ENCODE data around the gene EZR.
A peak's percentile ranks its signal among the peaks of the same experiment; 100 is the strongest.
"Not testable (repeated sequence)": the region's sequence is repeated elsewhere in the genome, so short reads cannot be mapped to it uniquely, and the experiment has no call there.

EZR gene

DNA sequence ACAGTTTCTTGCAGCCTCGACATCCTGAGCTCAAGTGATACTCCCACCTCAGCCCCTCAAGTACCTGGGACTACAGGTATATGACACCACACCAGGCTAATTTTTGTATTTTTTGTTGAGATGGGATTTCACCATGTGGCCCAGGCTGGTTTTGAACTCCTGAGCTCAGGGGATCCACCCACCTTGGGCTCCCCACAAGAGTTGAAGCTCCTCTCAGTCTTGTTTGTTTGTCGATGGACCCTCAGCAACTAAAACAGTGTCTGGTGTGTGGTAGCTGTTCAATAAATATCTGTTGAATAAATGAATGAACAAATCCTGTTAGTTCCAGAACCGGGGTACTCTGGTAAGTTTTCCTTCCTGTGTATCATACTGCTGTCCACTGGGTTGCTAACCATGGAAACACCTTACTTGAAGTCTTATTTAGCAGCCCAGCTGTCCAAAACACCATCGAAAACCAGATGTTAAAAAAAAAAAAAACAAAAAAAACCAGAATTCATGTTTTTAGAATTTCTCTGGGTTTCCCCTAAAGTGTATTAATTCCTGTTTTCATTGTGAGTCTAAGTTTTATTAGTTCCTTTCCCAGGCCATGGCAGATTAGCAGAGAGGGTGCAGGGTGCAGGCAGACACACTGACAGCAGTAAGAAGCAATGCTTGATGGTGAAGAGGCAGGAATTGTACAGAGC is 7.8 kb upstream of the EZR start:
- peaks cover 0 to 4% of the 10 kb centered on the region in 2 donors for H3K4me1 ChIP-seq (ENCODE audit: control insufficient read depth in 1 of 2, insufficient read depth in 2 of 2, low read length in 2 of 2)
- H3K9me3 ChIP-seq (ENCODE audit: control insufficient read depth in 1 of 2, low read length in 2 of 2) = no peaks in the 10 kb centered on the region
- no peaks in the 10 kb centered on the region for H3K36me3 ChIP-seq (ENCODE audit: control insufficient read depth in 1 of 2, insufficient read depth in 2 of 2, low read length in 2 of 2)
- no peaks in the 10 kb centered on the region for H3K27me3 ChIP-seq (ENCODE audit: low read depth, low read length)
- H3K27ac ChIP-seq (ENCODE audit: low read length) = no peak overlapping the region
- no peak overlapping the region for H3K4me3 ChIP-seq (ENCODE audit: low read depth in 1 of 2, low read length in 2 of 2)

DNA sequence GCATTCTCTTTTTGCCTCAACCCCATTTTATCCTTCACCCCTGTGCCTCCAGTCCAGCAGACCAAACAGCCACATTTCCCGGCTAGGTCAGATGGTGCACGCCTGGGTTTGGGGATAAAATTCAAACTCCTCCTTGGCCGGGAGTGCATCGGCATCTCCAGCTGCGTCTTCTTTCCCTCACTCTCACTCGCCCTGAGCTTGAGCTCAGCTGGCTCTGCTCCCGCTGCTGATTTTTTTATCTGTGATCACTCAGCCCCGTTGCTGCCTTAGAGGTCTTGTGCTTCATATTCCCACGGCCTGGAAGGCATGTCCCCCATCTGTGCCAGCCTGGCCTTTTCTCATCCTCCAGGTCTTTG is 6.8 kb upstream of the EZR start:
- Histone ChIP-seq H3K27me3 (ENCODE audit: low read depth, low read length) (no peaks in the 10 kb centered on the region), H3K4me3 (ENCODE audit: low read depth in 1 of 2, low read length in 2 of 2) (no peak overlapping the region), H3K4me1 (ENCODE audit: control insufficient read depth in 1 of 2, insufficient read depth in 2 of 2, low read length in 2 of 2) (peaks cover 0 to 4% of the 10 kb centered on the region in 2 donors), H3K9me3 (ENCODE audit: control insufficient read depth in 1 of 2, low read length in 2 of 2) (no peaks in the 10 kb centered on the region), H3K27ac (ENCODE audit: low read length) (no peak overlapping the region), H3K36me3 (ENCODE audit: control insufficient read depth in 1 of 2, insufficient read depth in 2 of 2, low read length in 2 of 2) (no peaks in the 10 kb centered on the region)

DNA sequence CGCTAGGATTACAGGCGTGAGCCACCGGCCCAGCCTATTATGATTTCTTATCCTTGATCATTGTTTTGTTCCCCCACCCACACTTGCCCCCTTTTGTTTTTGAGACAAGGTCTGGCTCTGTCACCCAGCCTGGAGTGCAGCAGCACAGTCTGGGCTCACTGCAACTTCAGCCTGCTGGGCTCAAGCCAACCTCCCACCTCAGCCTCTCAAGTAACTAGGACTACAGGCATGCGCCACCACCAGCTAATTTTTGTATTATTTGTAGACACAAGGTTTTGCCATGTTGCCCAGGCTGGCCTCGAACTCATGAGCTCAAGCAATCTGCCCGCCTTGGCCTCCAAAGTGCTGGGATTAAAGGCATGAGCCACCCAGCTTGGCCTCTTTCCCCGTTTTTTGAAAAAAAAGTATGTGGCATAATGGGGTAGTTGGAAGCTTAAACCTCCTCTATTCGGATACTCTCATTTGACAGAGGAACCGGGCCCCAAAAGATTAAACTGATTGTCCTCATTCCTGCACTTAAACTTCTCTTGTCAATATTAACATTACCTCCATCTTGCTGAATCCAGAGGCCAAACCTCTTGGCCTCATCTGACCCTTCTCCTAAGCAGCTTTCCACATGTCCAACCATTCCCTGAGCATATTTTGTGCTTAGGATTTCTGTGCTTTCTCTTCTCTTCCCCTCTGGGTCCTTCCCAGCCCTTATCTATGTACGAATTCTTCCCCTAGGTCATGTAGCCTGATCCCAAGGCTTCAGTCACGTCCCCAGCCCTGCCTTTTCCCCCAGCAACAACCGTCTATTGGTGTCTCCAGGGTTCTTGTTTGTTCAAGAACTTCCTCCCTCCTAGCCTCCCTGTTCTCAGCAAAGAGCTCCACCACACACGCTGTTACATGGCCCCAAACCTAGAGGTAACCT is 6.1 kb upstream of the EZR start:
- H3K4me3 ChIP-seq (ENCODE audit: low read depth in 1 of 2, low read length in 2 of 2) = no peak overlapping the region
- H3K27me3 ChIP-seq (ENCODE audit: low read depth, low read length) = no peaks in the 10 kb centered on the region
- H3K4me1 ChIP-seq (ENCODE audit: control insufficient read depth in 1 of 2, insufficient read depth in 2 of 2, low read length in 2 of 2) = peaks cover 0 to 4% of the 10 kb centered on the region in 2 donors
- H3K9me3 ChIP-seq (ENCODE audit: control insufficient read depth in 1 of 2, low read length in 2 of 2) = no peaks in the 10 kb centered on the region
- H3K36me3 ChIP-seq (ENCODE audit: control insufficient read depth in 1 of 2, insufficient read depth in 2 of 2, low read length in 2 of 2) = no peaks in the 10 kb centered on the region
- no peak overlapping the region for H3K27ac ChIP-seq (ENCODE audit: low read length)

DNA sequence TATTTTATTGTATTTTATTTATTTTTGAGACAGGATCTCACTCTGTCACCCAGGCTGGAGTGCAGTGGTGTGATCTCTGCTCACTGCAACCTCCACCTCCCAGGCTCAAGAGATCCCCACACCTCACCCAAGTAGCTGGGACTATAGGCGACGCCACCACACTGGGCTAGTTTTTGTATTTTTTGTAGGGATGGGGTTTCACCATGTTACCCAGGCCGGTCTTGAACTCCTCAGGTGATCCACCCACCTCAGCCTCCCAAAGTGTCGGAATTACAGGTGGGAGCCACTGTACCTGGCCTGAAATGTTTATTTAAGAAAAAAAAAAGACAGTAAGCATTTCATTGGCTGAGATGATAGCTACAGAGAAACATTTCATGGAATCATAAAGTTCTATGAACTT is 4.4 kb upstream of the EZR start:
- not testable (repeated sequence) for H3K4me1 ChIP-seq (ENCODE audit: control insufficient read depth in 1 of 2, insufficient read depth in 2 of 2, low read length in 2 of 2); H3K27ac ChIP-seq (ENCODE audit: low read length); H3K4me3 ChIP-seq (ENCODE audit: low read depth in 1 of 2, low read length in 2 of 2); H3K9me3 ChIP-seq (ENCODE audit: control insufficient read depth in 1 of 2, low read length in 2 of 2); H3K36me3 ChIP-seq (ENCODE audit: control insufficient read depth in 1 of 2, insufficient read depth in 2 of 2, low read length in 2 of 2); H3K27me3 ChIP-seq (ENCODE audit: low read depth, low read length)

DNA sequence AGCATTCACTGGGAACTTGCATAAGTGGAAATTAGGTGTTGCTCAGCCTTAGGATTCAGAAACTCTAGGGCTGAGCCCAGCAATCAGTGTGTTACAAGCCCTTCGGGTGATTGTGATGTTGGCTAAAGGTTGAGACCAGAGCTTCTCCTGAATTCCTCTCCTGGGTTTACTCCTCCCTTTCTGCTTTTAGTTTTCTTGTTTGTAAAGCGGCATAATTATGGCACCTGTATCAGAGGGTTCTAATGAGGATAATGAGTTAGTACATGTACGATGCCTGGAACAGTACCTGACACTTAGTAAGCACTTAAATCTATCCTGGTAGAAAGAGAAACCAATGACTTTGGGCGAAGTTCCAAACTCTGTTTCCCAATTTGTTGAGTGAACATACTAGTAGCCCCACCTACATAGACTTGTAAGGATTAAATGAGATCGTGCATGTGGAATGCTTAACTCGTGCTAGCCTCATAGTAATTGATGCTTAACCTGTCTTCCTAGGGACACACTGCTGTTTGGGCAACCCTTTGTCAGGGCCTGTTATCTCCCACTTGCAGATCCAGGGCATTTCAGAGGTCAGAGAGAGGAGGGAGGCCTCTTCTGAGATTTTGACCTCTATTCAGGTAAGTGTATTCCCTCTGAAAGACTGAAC is 932 bp upstream of the EZR start:
- no peak overlapping the region for H3K27ac ChIP-seq (ENCODE audit: low read length)
- H3K9me3 ChIP-seq (ENCODE audit: control insufficient read depth in 1 of 2, low read length in 2 of 2) = no peaks in the 10 kb centered on the region
- no peaks in the 10 kb centered on the region for H3K27me3 ChIP-seq (ENCODE audit: low read depth, low read length)
- H3K4me3 ChIP-seq (ENCODE audit: low read depth in 1 of 2, low read length in 2 of 2) = no peak overlapping the region
- H3K36me3 ChIP-seq (ENCODE audit: control insufficient read depth in 1 of 2, insufficient read depth in 2 of 2, low read length in 2 of 2) = no peaks in the 10 kb centered on the region
- peaks cover 8 to 14% of the 10 kb centered on the region in 2 donors for H3K4me1 ChIP-seq (ENCODE audit: control insufficient read depth in 1 of 2, insufficient read depth in 2 of 2, low read length in 2 of 2)

DNA sequence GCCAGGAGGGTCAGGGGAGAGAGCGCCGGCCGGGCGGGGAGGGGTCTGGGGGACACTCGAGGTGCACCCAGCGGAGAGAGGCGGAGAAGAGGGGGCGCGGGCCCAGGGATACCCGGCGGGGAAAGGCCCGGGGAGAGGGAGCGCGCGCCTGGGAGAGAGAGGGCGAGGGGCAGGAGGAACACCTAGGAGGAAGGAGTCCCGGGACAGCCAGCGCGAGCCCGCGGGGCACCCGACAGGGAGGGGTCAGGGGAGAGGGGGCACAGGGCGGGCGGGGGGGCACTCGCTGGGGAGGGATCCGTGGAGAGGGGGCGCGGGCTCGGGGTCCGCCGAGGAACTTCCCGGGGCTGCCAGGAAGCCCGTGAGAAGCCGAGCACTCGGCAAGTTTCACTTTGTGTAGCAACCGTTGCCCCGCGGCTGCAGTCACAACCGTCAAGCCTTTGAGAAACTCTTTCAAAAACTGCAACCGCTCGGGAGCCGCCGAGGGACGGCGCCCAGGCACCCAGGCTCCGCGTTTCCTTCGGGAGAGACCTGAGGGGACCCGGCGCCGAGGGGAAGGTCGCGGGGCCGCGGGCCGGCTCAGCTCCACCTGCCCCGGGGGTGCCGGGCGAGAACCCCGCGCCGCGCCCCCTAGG is 471 bp downstream of the EZR start:
- H3K4me3 ChIP-seq (ENCODE audit: low read depth in 1 of 2, low read length in 2 of 2) = peak overlapping the region; percentile 39 to 73
- peak overlapping the region; percentile 23 for H3K27ac ChIP-seq (ENCODE audit: low read length)
- no peaks in the 10 kb centered on the region for H3K9me3 ChIP-seq (ENCODE audit: control insufficient read depth in 1 of 2, low read length in 2 of 2)
- no peaks in the 10 kb centered on the region for H3K27me3 ChIP-seq (ENCODE audit: low read depth, low read length)
- peaks cover 0 to 4% of the 10 kb centered on the region in 2 donors for H3K36me3 ChIP-seq (ENCODE audit: control insufficient read depth in 1 of 2, insufficient read depth in 2 of 2, low read length in 2 of 2)
- H3K4me1 ChIP-seq (ENCODE audit: control insufficient read depth in 1 of 2, insufficient read depth in 2 of 2, low read length in 2 of 2) = peaks cover 9 to 19% of the 10 kb centered on the region in 2 donors

DNA sequence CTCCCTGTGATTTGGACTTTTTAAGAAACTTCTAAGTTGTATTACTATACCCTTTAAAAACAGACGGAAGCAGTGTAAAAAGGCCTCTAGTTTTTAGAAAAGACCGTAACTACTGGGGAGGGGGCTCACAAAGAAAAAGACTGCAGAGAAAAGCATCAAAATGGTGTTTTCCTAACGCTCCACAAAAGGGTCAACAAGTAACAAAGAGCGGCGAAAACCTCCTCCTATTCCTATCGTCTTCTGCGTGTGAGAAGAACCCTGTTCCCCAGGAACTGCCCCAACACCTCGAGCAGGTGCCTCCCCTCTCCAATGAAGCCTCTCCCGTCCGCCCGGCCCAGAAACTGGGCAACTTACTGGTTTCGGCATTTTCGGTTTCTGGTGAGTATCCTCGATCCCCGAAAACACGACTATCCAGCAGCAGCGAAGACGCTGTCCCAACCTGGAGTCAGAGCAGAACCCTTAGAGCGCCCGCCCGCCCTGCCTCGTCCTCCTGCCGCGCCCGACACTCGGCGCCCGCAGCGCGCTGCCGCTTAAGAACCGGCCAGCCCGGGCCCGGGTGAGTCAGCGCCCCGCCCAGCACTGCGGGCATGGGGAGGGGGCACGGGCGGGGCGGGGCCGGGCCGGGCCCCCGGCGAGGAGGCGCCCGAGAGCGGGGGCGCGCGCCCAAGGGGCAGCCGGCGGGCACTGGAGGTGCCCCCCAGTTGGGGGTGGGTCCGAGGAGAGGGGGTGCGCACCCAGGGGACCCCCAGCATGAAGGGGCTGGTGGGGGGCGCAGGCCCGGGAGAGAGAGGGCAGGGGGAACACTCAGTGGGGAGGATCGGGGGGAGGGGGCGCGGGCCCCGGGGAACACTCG is 1.2 kb downstream of the EZR start:
- Histone ChIP-seq H3K4me1 (ENCODE audit: control insufficient read depth in 1 of 2, insufficient read depth in 2 of 2, low read length in 2 of 2) (peaks cover 9 to 19% of the 10 kb centered on the region in 2 donors), H3K4me3 (ENCODE audit: low read depth in 1 of 2, low read length in 2 of 2) (peak overlapping the region; percentile 72 to 73), H3K27ac (ENCODE audit: low read length) (peak overlapping the region; percentile 96), H3K27me3 (ENCODE audit: low read depth, low read length) (no peaks in the 10 kb centered on the region), H3K9me3 (ENCODE audit: control insufficient read depth in 1 of 2, low read length in 2 of 2) (no peaks in the 10 kb centered on the region), H3K36me3 (ENCODE audit: control insufficient read depth in 1 of 2, insufficient read depth in 2 of 2, low read length in 2 of 2) (peaks cover 0 to 4% of the 10 kb centered on the region in 2 donors)

DNA sequence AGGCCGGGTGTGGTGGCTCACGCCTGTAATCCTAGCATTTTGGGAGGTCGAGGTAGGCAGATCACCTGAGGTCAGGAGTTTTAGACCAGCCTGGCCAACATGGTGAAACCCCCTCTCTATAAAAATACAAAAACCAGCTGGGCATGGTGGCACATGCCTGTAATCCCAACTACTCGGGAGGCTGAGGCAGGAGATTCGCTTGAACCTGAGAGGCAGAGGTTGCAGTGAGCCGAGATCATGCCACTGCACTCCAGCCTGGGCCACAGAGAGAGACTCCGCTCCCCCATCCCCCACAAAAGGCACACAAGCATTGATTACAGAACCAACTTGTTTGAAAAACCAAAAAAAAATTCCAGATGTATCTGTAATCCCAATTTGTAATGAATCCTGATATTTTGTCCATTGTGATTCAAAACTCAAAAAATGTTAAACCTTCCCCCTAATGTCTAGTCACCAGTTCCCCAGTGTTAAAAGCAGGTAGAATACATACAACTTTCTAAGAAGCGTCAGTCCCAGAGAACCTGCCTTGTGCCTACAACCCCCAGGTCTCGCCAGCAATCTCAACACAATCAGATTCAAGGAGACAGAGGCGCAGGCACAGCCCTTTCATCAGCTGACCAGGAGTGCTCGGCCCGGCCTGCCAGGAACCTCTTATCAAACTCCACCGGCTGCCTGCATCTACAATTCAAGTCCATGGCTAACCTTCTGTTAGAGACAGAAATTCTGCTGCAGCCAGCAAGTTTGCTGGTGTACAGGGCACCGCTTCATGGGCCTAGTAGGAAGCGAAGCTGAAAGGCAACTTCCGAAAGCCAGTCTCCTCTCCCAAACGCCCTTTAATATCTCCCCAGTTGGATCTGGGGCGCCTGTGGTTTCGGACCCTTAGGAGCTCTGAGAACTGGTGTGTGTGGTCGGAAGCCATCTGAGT is 2.1 kb downstream of the EZR start:
- peaks cover 9 to 21% of the 10 kb centered on the region in 2 donors for H3K4me1 ChIP-seq (ENCODE audit: control insufficient read depth in 1 of 2, insufficient read depth in 2 of 2, low read length in 2 of 2)

DNA sequence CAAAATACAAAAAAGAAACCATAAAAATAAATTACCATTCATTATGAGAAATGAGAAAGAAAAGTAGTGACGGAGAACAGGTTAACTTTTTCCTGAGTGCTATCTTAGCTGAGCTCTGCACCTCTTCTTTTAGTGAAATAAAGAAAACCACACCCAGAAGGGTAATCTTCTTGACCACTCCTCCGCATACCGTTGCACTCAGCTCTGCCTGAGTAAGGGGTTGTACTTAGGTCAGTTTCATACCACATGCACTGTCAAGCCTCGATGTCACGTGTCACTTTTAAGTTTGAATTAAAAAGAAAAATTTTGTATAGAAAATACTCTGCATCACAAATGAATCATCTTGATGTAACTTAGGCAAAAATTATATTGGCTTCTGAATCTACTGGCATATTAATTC is 2.8 kb downstream of the EZR start:
- peak overlapping the region; percentile 96 for H3K27ac ChIP-seq (ENCODE audit: low read length)
- no peaks in the 10 kb centered on the region for H3K9me3 ChIP-seq (ENCODE audit: control insufficient read depth in 1 of 2, low read length in 2 of 2)
- H3K36me3 ChIP-seq (ENCODE audit: control insufficient read depth in 1 of 2, insufficient read depth in 2 of 2, low read length in 2 of 2) = peaks cover 0 to 4% of the 10 kb centered on the region in 2 donors
- H3K4me1 ChIP-seq (ENCODE audit: control insufficient read depth in 1 of 2, insufficient read depth in 2 of 2, low read length in 2 of 2) = peaks cover 9 to 22% of the 10 kb centered on the region in 2 donors
- H3K4me3 ChIP-seq (ENCODE audit: low read depth in 1 of 2, low read length in 2 of 2) = peak overlapping the region in 1 of 2 donors; percentile 72
- no peaks in the 10 kb centered on the region for H3K27me3 ChIP-seq (ENCODE audit: low read depth, low read length)

More for the DNA sequence above, 2.1 kb downstream of the EZR start:
- Histone ChIP-seq H3K4me3 (ENCODE audit: low read depth in 1 of 2, low read length in 2 of 2) (peak overlapping the region; percentile 72 to 73), H3K9me3 (ENCODE audit: control insufficient read depth in 1 of 2, low read length in 2 of 2) (no peaks in the 10 kb centered on the region), H3K27me3 (ENCODE audit: low read depth, low read length) (no peaks in the 10 kb centered on the region), H3K36me3 (ENCODE audit: control insufficient read depth in 1 of 2, insufficient read depth in 2 of 2, low read length in 2 of 2) (peaks cover 0 to 4% of the 10 kb centered on the region in 2 donors), H3K27ac (ENCODE audit: low read length) (peak overlapping the region; percentile 96)

DNA sequence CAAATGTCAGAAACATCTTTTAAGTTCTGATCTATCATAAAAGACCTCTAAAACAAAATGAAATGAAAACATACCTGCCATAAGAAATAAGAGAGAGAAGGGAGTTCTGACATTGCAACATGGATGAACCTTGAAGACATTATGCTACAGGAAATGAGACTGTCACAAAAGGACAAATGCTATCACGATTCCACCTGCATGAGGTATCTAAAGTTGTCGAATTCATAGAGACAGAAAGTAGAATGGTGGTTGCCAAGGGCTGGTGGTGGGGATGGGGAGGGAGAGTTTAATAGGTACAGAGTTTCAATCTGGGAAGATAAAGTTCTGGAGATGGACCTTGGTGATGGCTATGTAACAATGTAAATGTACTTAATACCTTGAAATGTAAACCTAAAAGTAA is 3.3 kb downstream of the EZR start:
- peak overlapping the region in 1 of 2 donors; percentile 72 for H3K4me3 ChIP-seq (ENCODE audit: low read depth in 1 of 2, low read length in 2 of 2)
- peaks cover 9 to 22% of the 10 kb centered on the region in 2 donors for H3K4me1 ChIP-seq (ENCODE audit: control insufficient read depth in 1 of 2, insufficient read depth in 2 of 2, low read length in 2 of 2)
- peak overlapping the region; percentile 96 for H3K27ac ChIP-seq (ENCODE audit: low read length)

More for the DNA sequence above, 3.3 kb downstream of the EZR start:
- Histone ChIP-seq H3K36me3 (ENCODE audit: control insufficient read depth in 1 of 2, insufficient read depth in 2 of 2, low read length in 2 of 2) (peaks cover 0 to 4% of the 10 kb centered on the region in 2 donors), H3K9me3 (ENCODE audit: control insufficient read depth in 1 of 2, low read length in 2 of 2) (no peaks in the 10 kb centered on the region), H3K27me3 (ENCODE audit: low read depth, low read length) (no peaks in the 10 kb centered on the region)

Measured in muscle layer of duodenum (tissue), 2 donors.